Fibroblast of the conjunctiva (primary cell): ENCODE data around the gene HRAS.
A peak's percentile ranks its signal among the peaks of the same experiment; 100 is the strongest.
"Not testable (repeated sequence)": the region's sequence is repeated elsewhere in the genome, so short reads cannot be mapped to it uniquely, and the experiment has no call there.

Experiments used
- DNase-seq: peaks from one replicate; pipeline ENCODE4 v3.0.0-alpha.2; 2010; ENCODE audit warnings: low read depth

The HRAS gene

DNA sequence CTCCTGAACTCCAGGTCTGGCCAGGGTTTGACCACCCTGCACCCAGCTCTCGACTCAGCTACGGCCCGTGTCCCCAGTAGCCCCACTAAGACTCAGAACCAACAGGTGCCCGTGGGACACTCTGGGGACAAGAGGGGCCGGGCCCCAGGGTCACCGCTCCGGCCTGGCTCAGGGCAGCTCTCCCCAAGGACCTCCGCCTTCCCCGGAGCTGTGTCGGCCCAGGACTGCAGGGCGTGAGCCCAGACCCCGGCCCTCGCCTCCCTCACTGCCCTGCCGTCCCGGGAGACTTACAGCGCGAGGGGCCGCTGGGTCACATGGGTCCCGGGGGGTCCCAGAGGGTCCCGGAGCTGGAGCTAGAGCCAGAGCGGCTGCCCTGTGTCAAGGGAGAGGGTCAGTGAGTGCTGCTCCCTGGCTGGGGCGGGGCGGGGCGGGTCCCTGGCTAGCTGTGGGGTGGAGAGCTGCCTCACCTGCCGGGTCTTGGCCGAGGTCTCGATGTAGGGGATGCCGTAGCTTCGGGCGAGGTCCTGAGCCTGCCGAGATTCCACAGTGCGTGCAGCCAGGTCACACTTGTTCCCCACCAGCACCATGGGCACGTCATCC lies 2.3 kb downstream of the HRAS start:
- DNase-seq = no peak

DNA sequence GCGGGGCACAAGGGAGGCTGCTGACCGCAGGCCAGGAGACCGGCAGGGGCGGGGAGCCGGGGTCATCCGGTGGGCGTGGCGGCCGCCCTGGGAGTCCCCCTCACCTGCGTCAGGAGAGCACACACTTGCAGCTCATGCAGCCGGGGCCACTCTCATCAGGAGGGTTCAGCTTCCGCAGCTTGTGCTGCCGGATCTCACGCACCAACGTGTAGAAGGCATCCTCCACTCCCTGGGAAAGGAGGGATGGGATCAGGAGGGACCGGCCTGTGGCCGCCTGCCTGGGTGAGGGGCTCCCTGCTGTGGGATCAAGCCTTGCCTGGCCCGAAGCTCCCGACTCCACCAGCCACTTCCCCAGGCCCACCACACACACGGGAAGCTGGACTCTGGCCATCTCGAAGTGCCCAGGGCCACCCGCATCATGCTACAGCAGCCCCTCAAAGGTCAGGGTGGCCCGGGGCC lies 2.8 kb downstream of the HRAS start:
- no peak for DNase-seq

DNA sequence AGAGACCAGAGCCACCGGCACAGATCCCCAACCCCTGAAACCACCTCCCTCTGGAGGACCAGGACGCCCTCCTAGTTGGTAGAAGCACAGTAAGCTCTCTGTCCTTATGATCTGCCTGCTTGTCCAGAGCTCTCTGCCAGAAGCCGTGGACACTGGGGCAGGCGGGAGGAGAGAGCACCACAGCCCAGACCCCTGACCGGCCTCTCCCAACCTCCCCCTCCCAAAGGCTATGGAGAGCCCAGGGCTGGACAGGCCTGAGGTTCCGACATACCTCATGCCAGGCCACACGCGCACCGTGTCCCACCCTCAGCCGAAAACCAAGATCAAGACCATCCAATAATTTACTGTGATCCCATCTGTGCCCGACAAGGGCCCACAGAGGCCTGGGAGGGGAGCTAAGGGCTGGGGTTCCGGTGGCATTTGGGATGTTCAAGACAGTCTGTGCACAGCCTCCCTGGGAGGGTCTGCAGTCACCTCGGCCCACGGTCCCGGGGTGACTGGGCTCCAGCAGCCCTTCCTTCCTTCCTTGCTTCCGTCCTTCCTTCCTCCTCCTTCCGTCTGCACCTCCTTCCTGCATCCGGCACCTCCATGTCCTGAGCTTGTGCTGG lies 3.4 kb downstream of the HRAS start:
- no peak for DNase-seq

DNA sequence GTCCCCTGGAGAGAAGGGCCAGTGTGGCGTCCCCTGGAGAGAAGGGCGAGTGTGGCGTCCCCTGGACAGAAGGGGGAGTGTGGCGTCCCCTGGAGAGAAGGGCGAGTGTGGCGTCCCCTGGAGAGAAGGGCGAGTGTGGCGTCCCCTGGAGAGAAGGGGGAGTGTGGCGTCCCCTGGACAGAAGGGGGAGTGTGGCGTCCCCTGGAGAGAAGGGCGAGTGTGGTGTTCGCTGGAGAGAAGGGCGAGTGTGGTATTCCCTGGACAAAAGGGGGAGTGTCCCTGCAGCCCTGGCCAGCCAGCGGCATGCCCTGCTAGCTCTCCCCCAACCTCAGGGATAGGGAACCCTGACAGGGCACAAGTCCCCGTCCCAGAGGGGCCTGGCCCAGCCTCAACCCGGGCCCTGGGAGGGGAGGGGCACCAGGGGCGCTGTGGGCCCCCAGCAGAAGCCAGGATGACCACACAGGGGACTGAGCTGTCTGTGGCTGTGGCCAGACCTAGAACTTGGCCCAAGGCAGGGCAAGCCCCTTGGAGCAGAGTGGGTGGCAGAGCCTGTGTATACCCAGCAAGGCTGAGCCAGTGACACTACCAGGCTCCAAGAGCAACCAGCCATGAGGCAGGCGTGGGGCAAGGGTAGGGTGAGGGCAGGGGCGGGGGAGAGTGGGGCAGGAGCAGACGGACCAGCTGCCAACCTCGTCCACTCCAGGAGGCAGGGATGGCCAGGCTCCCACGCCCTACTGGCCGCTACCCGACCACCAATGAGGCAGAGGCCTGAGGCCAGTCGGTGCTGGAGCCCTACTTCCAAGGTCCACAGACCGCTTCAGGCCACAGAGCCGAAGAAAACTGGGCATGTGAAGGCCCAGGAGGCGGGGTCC lies 4.2 kb downstream of the HRAS start:
- no peak for DNase-seq

DNA sequence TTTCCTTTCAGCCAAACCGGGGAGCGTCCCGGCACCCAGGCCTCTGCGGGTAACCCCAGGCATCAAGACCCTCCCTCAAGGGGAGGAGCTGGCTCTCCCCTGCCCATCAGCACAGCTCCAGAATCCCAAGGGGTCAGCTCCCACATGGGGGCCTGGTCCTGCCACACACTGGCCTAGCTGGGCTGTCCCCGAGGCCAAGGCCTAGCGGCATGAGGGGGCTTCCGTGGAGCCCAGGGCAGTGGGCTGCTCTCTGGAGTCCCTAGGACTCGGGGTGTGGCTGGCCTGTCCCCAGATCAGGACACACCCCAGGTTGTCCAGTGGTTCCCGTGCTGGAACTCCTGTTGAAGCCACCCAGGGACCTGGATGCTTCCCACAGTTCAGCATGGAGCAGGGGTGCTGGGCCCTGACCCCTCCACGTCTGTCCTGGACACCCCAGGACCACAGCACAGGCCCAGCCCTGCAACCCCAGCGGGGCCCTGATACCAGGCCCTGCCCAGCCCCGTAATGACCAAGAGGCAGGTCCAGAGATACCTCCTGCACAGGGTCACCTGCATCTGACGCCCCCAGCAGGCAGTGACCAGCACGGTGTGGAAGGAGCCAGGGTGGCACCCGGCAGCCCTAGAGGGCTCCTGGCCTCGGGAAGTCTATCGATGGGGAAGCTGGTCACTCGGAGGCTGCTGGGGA lies 5.5 kb downstream of the HRAS start:
- no peak for DNase-seq

DNA sequence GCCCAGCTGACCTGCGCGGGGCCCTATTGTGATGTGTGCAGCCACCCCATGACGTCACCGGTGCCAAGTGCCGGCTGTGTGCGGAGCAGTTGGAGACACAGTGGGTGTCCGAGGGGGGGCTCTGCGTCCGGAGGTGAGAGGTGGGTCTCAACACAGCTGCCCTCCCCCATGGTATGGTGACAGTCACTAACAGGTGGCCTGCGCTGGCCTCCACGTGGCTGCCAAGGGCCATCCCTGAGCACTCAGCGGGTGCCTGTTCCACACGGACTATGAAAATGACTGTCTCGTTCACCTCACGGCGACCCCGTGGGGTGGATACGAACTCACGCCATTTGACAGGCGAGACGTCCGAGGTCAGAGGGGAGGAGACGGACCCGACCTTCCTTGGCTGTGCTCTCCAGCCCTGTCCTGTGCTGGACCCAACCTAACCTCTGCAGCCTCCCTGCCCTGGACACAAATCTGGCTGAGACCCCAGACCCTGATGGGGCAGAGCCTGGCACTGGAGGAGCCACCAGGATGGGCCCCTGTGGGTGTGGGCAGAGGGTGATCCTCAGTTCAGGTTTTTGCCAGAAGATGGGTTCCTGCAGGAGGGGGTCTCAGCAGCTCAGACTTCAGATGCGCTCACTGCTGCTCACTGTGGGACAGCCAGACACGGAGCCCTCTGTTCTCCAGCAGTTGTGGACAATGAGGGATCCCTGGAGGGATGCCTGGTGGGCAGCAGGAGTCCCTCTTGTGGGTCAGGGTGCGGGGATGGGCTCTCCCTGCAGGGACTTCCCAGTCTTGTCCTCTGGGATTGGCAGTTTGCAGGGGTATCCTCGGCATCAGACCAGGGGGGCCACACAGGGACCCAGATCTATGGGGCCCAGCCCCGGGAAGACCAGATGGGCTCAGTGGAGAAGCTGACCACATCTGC lies 6.3 kb downstream of the HRAS start:
- DNase-seq = no peak

DNA sequence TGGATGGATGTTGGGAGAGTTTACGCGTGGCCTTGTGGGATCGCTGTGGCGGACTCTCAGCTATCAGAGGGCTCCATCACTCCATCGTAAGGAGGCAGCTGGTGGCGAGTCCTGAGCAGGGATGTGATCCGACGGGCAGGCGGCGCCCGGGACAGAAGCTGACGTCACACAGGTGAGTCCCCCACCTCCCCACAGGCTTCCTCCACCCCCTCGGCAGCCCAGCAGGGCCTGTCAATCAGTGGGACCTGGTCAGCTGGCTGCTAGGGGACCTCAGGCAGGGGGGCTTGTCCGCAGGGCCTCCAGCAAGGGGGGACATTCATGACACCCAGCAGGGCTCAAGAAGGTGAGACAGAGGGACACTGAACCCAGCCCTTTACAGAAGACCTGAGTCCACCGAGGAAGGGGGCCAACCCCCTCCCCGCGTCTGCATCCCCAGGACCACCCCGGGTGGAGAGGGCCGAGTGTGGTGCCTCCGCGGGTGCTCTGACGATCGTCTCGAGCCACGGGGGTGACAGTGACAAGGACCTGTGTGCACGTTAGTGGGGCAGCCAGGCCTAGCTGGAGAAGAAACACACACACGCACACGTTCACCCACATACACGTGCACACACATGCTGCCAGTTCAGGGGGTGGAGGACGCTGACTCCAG lies 7.1 kb downstream of the HRAS start:
- DNase-seq = no peak

DNA sequence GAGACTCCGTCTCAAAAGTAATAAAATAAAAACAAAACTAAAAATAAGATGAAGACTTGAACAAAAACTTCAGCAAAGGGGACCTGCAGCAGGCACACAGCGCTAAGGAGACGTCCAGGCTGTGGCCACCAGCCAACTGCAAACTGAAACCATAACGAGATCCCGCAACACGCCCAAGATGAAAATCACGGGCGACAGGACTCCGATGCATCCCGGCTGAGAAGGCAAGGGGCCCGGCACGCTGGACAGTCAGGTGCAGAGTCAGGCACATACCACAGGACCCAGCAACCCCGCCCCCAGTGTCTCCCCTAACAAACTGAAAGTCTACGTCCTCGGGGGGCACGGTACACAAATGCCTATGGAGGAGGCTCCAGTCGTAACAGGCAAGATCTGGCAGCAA lies 9.2 kb downstream of the HRAS start:
- DNase-seq = no peak

DNA sequence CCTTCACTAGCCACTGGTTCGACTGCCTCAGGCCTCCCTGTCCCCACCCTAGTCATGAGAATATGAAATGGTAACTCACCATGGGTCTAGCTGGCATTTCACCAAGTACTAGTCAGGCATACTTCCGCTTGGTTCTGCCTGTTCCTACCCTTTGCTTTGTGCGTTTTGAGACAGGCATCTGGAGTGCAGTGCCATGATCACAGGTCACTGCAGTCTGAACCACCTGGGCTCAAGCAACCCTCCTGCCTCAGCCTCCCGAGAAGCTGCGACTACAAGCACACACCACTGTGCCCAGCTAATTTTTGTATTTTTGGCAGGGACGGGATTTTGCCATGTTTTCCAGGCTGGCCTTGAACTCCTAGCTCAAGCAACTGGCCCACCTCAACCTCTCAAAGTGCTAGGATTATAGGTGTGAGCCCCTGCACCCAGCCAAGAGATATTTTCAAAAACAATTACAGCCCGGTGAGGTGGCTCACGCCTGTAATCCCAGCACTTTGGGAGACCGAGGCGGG lies 14.1 kb downstream of the HRAS start:
- DNase-seq = no peak

DNA sequence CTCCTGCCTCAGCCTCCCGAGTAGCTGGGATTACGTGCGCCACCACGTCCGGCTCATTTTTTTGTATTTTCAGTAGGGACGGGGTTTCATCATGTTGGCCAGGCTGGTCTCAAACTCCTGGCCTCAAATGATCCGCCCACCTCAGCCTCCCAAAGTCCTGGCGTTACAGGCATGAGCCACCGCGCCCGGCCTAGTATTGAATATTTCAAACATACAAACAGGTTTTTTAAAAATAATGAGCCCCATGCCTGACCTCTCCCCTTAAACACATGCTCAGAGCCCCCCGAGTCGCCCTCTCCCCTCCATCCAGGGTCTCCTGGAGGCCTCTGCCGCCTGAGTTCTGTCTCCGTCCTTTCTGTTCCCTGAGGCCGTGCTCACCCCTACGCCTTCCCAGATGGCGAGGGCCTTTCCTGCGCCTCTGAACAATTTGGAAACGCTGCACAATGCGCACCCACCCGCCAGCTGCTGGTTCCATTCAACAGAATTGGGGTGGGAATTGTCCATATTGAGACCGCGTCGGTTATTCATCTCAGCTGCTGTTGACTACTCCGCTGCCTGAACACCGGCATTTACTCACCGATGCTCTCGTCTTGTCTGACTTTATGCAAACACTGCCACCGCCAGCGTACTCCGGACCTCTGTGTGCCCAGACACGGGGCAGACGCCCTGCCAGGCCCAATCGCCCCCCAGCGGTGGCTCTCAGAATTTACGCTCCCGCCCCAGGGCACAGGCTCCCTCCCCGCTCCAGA lies 14.8 kb downstream of the HRAS start:
- DNase-seq = no peak

DNA sequence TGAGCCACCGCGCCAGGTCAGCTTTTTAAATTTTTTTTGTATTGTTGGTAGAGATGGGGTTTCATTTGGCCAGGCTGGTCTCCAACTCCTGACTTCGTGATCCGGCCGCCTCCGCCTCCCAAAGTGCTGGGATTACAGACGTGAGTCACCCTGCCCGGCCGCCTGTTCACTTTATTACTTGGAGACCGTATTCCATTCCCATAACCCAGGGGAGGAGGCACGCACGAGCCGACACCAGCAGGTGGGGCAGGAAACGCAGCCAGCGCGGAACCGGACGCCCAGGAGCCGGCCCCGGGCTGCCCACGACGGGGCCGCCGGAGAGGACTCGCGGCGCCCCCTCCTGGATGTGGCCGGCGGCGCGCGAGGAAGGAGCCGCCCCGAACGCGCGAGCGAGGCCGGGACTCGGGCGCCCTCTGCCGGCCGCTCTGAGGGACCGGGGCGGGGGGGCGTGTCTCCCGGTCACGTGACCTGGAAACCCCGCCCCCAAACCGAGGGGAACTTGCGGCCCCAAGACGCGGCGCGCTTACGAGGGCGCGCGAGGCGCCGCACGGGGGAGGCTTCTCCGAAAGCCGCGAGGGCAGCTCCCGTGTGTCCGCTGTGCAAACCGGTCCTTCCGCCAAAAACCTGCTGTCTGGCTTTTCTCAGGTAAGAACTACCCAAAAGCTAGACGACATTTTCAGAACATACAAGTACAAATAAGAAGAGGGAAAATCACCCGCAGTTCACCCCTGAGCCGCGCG lies 16.7 kb downstream of the HRAS start:
- DNase-seq = peak; percentile 85

DNA sequence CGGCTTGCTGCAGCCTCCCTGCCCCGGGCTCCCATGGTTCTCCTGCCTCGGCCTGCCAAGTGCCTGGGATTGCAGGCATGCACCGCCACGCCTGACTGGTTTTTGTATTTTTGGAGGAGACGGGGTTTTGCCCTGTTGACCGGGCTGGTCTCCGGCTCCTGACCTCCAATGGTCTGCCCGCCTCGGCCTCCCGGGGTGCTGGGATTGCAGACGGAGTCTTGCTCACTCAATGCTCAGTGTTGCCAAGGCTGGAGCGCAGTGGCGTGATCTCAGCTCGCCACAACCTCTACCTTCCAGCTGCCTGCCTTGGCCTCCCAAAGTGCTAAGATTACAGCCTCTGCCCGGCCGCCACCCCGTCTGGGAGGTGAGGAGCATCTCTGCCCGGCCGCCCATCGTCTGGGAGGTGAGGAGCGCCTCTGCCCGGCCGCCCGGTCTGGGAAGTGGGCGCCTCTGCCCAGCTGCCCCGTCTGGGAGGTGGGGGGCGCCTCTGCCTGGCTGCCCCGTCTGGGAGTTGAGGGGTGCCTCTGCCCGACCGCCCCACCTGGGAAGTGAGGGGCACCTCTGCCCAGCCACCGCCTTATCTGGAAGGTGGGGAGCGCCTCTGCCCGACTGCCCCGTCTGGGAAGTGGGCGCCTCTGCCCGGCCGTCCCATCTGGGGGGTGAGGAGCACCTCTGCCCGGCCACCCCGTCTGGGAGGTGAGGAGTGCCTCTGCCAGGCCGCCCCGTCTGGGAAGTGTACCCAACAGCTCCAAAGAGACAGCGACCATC lies 18.3 kb downstream of the HRAS start:
- DNase-seq = not testable (repeated sequence)

DNA sequence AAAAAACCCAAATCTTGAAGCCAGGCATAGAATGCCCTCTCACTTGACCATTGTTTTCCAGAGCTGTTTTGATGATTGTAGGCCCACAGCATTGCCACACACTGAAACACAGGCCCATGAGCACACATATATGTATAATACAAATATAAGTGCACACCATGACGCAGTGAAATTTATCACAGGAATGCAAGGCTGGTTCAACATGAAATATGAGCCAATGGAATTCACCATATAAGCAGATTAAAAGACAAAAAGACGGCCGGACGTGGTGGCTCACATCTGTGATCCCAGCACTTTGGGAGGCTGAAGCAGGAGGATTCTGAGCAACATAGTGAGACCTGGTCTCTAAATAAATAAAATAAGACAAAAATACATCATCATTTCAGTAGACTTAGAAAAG lies 19.0 kb downstream of the HRAS start:
- DNase-seq = no peak

DNA sequence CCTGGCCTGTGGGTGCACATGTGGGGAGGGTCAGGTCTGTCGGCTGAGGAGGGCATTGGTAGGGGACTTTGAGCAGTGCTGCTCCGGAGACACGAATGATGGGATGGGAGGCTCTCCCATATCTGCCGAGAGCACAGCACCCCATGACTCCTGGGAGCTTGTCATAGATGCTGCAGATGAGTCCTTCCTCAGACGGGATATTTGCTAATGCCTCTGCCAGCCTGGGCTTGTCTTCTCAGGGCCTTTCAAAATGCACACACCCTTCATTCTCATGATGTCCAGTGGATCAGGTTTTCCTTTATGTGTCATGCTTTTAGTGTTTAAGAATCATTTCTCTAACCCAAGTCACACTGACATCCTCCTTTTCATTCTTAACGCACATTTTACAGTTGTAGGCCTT lies 20.2 kb downstream of the HRAS start:
- no peak for DNase-seq

DNA sequence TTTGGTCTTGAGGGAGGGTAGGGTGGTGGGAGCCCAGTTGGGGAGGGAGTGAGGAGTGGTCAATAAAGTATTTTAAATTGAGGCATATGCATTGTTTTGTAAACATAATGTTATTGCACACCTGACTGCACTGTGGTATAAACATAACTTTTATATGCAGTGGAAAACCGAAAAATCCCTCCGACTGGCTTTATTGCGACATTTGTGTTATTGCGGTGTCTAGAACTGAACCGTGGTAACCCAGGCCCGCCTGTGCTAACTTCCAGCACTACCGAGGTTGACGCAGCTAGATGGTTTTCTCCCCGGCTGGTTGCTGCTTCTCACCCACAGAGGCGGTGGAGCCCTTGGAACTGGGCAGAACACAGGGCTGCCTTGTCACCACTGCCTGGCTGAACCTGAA lies 20.8 kb downstream of the HRAS start:
- no peak for DNase-seq

DNA sequence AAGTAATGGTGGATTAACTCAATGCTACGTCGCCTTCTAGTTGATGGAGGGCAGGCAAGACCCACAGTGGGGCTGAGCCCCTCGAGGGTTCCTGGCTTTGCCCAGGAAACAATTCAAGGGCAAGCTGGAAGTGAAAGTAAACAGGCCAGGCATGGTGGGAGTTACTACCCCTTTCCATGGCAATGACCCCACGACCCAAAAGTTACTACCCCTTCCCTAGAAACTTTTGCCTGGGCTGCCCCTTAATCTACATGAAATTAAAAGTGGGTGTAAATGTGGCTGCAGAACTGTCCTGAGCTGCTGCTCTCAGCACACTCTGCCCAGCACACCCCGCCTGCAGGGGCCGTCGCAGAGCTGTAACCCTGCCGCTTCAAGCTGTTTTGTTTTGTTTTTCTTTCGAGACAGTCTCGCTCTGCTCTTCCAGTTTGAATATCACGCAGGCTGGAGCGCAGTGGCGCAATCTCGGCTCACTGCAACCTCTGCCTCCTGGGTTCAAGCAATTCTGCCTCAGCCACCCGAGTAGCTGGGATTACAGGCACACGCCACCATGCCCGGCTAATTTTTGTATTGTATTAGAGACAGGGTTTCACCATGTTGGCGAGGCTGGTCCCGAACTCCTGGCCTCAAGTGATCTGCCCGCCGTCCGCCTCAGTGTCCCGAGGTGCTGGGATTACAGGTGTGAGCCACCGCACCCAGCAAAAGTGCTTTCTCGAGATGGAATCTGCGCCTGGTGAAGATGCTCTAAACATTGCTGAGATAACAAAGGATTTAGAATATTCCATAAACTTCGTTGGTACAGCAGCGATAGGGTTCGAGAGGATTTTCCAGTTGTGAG lies 22.4 kb downstream of the HRAS start:
- DNase-seq = no peak

DNA sequence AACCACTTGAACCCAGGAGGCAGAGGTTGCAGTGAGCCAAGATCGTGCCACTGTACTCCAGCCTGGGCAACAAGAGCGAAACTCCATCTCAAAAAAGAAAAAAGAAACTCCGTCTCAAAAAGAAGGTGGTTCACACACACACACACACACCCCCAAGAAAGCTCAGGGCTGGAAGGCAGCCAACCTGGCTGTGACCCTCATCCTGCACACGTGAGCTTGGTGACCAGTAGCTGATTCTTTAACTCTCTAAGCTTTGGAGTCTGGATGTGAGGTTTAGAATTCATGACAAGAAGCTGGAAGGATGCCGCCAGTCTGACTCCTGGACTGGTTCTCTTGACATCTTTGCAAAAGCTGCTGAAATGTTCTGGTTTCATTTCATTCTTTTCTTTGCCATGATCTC lies 26.4 kb downstream of the HRAS start:
- DNase-seq = no peak
